ENCODE measurements around the gene SF3A2. TPM values are rescaled to one million over a fixed set of nuclear protein-coding genes. Genes with fewer than 3 reads are reported as not detected.

The SF3A2 gene
- total and polyA plus RNA-seq, 9 donors, result 23.8 to 89.9 (median 73.6) TPM

- H3K27me3 ChIP-seq (ENCODE audit: control insufficient read depth, insufficient read depth, low read length), result no peaks in the 10 kb centered on the region
- no peak overlapping the region for H3K4me3 ChIP-seq (ENCODE audit: low read length)
- H3K27ac ChIP-seq (ENCODE audit: low read length), result peak overlapping the region; percentile 93
- DNase-seq, result peak; percentile 82
- peaks cover 35% of the 10 kb centered on the region for H3K4me1 ChIP-seq (ENCODE audit: control insufficient read depth, insufficient read depth, low read length)
- 40% methylated on average over 12 of the region's 17 CpGs for WGBS (ENCODE audit: insufficient coverage)
- no peaks in the 10 kb centered on the region for H3K9me3 ChIP-seq (replicated peaks; ENCODE audit: control insufficient read depth, low read depth, low read length)
- peaks cover 92% of the 10 kb centered on the region for H3K36me3 ChIP-seq (ENCODE audit: control insufficient read depth, insufficient read depth, low read length)
Observed at GRCh38 chr19:2214251-2214650, 22.4 kb upstream of the SF3A2 start.

- H3K4me1 ChIP-seq (ENCODE audit: control insufficient read depth, insufficient read depth, low read length), result peaks cover 32% of the 10 kb centered on the region
- DNase-seq, result no peak
- 76% methylated on average over 26 of the region's 31 CpGs for WGBS (ENCODE audit: insufficient coverage)
- peak overlapping the region; percentile 7 for H3K27ac ChIP-seq (ENCODE audit: low read length)
- peaks cover 93% of the 10 kb centered on the region for H3K36me3 ChIP-seq (ENCODE audit: control insufficient read depth, insufficient read depth, low read length)
- H3K4me3 ChIP-seq (ENCODE audit: low read length), result no peak overlapping the region
- H3K9me3 ChIP-seq (replicated peaks; ENCODE audit: control insufficient read depth, low read depth, low read length), result no peaks in the 10 kb centered on the region
- H3K27me3 ChIP-seq (ENCODE audit: control insufficient read depth, insufficient read depth, low read length), result no peaks in the 10 kb centered on the region
Observed at GRCh38 chr19:2215281-2215751, 21.3 kb upstream of the SF3A2 start.

- H3K4me3 ChIP-seq (ENCODE audit: low read length), result no peak overlapping the region
- no peaks in the 10 kb centered on the region for H3K27me3 ChIP-seq (ENCODE audit: control insufficient read depth, insufficient read depth, low read length)
- H3K27ac ChIP-seq (ENCODE audit: low read length), result no peak overlapping the region
- WGBS (ENCODE audit: insufficient coverage), result 94% methylated on average over 38 of the region's 43 CpGs
- H3K4me1 ChIP-seq (ENCODE audit: control insufficient read depth, insufficient read depth, low read length), result peaks cover 38% of the 10 kb centered on the region
- no peak for DNase-seq
- H3K9me3 ChIP-seq (replicated peaks; ENCODE audit: control insufficient read depth, low read depth, low read length), result no peaks in the 10 kb centered on the region
- H3K36me3 ChIP-seq (ENCODE audit: control insufficient read depth, insufficient read depth, low read length), result peaks cover 93% of the 10 kb centered on the region
Observed at GRCh38 chr19:2216361-2217225, 20.0 kb upstream of the SF3A2 start.

GRCh38 chr19:2217591-2217990 is 19.0 kb upstream of the SF3A2 start:
- no peak overlapping the region for H3K27ac ChIP-seq (ENCODE audit: low read length)
- H3K36me3 ChIP-seq (ENCODE audit: control insufficient read depth, insufficient read depth, low read length), result peaks cover 93% of the 10 kb centered on the region
- DNase-seq, result no peak
- 94% methylated on average over 21 of the region's 22 CpGs for WGBS (ENCODE audit: insufficient coverage)
- H3K27me3 ChIP-seq (ENCODE audit: control insufficient read depth, insufficient read depth, low read length), result no peaks in the 10 kb centered on the region
- no peak overlapping the region for H3K4me3 ChIP-seq (ENCODE audit: low read length)
- H3K9me3 ChIP-seq (replicated peaks; ENCODE audit: control insufficient read depth, low read depth, low read length), result no peaks in the 10 kb centered on the region
- peaks cover 37% of the 10 kb centered on the region for H3K4me1 ChIP-seq (ENCODE audit: control insufficient read depth, insufficient read depth, low read length)

- Histone ChIP-seq H3K4me1 (ENCODE audit: control insufficient read depth, insufficient read depth, low read length) (peaks cover 16% of the 10 kb centered on the region), H3K4me3 (ENCODE audit: low read length) (no peak overlapping the region), H3K36me3 (ENCODE audit: control insufficient read depth, insufficient read depth, low read length) (peaks cover 94% of the 10 kb centered on the region), H3K9me3 (replicated peaks; ENCODE audit: control insufficient read depth, low read depth, low read length) (no peaks in the 10 kb centered on the region), H3K27me3 (ENCODE audit: control insufficient read depth, insufficient read depth, low read length) (no peaks in the 10 kb centered on the region), H3K27ac (ENCODE audit: low read length) (no peak overlapping the region)
- WGBS (ENCODE audit: insufficient coverage), result 96% methylated on average over 17 of the region's 21 CpGs
- no peak for DNase-seq
Observed at GRCh38 chr19:2219726-2220125, 16.9 kb upstream of the SF3A2 start.

GRCh38 chr19:2221250-2221831 is 15.3 kb upstream of the SF3A2 start:
- Histone ChIP-seq H3K9me3 (replicated peaks; ENCODE audit: control insufficient read depth, low read depth, low read length) (no peaks in the 10 kb centered on the region), H3K36me3 (ENCODE audit: control insufficient read depth, insufficient read depth, low read length) (peaks cover 94% of the 10 kb centered on the region), H3K27me3 (ENCODE audit: control insufficient read depth, insufficient read depth, low read length) (no peaks in the 10 kb centered on the region), H3K4me1 (ENCODE audit: control insufficient read depth, insufficient read depth, low read length) (peaks cover 9% of the 10 kb centered on the region), H3K4me3 (ENCODE audit: low read length) (no peak overlapping the region), H3K27ac (ENCODE audit: low read length) (no peak overlapping the region)
- no peak for DNase-seq
- 81% methylated on average over 20 of the region's 20 CpGs for WGBS (ENCODE audit: insufficient coverage)

GRCh38 chr19:2221918-2222317 is 14.7 kb upstream of the SF3A2 start:
- no peaks in the 10 kb centered on the region for H3K9me3 ChIP-seq (replicated peaks; ENCODE audit: control insufficient read depth, low read depth, low read length)
- H3K4me3 ChIP-seq (ENCODE audit: low read length), result no peak overlapping the region
- WGBS (ENCODE audit: insufficient coverage), result 73% methylated on average over 14 of the region's 20 CpGs
- DNase-seq, result no peak
- peaks cover 9% of the 10 kb centered on the region for H3K4me1 ChIP-seq (ENCODE audit: control insufficient read depth, insufficient read depth, low read length)
- no peak overlapping the region for H3K27ac ChIP-seq (ENCODE audit: low read length)
- no peaks in the 10 kb centered on the region for H3K27me3 ChIP-seq (ENCODE audit: control insufficient read depth, insufficient read depth, low read length)
- peaks cover 89% of the 10 kb centered on the region for H3K36me3 ChIP-seq (ENCODE audit: control insufficient read depth, insufficient read depth, low read length)

GRCh38 chr19:2223391-2223790 is 13.2 kb upstream of the SF3A2 start:
- H3K27me3 ChIP-seq (ENCODE audit: control insufficient read depth, insufficient read depth, low read length), result no peaks in the 10 kb centered on the region

GRCh38 chr19:2223959-2224358 is 12.7 kb upstream of the SF3A2 start:
- H3K4me3 ChIP-seq (ENCODE audit: low read length), result no peak overlapping the region
- no peaks in the 10 kb centered on the region for H3K27me3 ChIP-seq (ENCODE audit: control insufficient read depth, insufficient read depth, low read length)
- peaks cover 80% of the 10 kb centered on the region for H3K36me3 ChIP-seq (ENCODE audit: control insufficient read depth, insufficient read depth, low read length)
- 88% methylated on average over 5 of the region's 14 CpGs for WGBS (ENCODE audit: insufficient coverage)
- no peak for DNase-seq
- H3K4me1 ChIP-seq (ENCODE audit: control insufficient read depth, insufficient read depth, low read length), result peaks cover 9% of the 10 kb centered on the region
- H3K27ac ChIP-seq (ENCODE audit: low read length), result no peak overlapping the region
- H3K9me3 ChIP-seq (replicated peaks; ENCODE audit: control insufficient read depth, low read depth, low read length), result no peaks in the 10 kb centered on the region

More at GRCh38 chr19:2223391-2223790, 13.2 kb upstream of the SF3A2 start:
- no peak overlapping the region for H3K27ac ChIP-seq (ENCODE audit: low read length)
- peaks cover 9% of the 10 kb centered on the region for H3K4me1 ChIP-seq (ENCODE audit: control insufficient read depth, insufficient read depth, low read length)
- peaks cover 79% of the 10 kb centered on the region for H3K36me3 ChIP-seq (ENCODE audit: control insufficient read depth, insufficient read depth, low read length)
- DNase-seq, result no peak
- no peak overlapping the region for H3K4me3 ChIP-seq (ENCODE audit: low read length)
- no peaks in the 10 kb centered on the region for H3K9me3 ChIP-seq (replicated peaks; ENCODE audit: control insufficient read depth, low read depth, low read length)
- WGBS (ENCODE audit: insufficient coverage), result 68% methylated on average over 5 of the region's 18 CpGs

- Histone ChIP-seq H3K36me3 (ENCODE audit: control insufficient read depth, insufficient read depth, low read length) (peaks cover 80% of the 10 kb centered on the region), H3K9me3 (replicated peaks; ENCODE audit: control insufficient read depth, low read depth, low read length) (no peaks in the 10 kb centered on the region), H3K27me3 (ENCODE audit: control insufficient read depth, insufficient read depth, low read length) (no peaks in the 10 kb centered on the region), H3K4me3 (ENCODE audit: low read length) (no peak overlapping the region), H3K27ac (ENCODE audit: low read length) (no peak overlapping the region), H3K4me1 (ENCODE audit: control insufficient read depth, insufficient read depth, low read length) (peaks cover 9% of the 10 kb centered on the region)
- no peak for DNase-seq
- 74% methylated on average over 11 of the region's 13 CpGs for WGBS (ENCODE audit: insufficient coverage)
Observed at GRCh38 chr19:2224754-2225349, 11.8 kb upstream of the SF3A2 start.
